Astrocyte of the cerebellum (primary cell): ENCODE measurements around the gene COL12A1.

Source experiments
- DNase-seq: peaks from one replicate; pipeline ENCODE4 v3.0.0-alpha.2; 2011; ENCODE audit warnings: low read depth
- H3K4me3 ChIP-seq: 2 replicates; pipeline ENCODE4 v1.5.1; 2011; ENCODE audit warnings: mild to moderate bottlenecking, low read depth, low read length, moderate library complexity
- in situ Hi-C: cut with HindIII; loops from 2 replicates; pipeline ENCODE4 v1.10.0; 2017; ENCODE audit warnings: low sequenced_read_pairs
- TF ChIP-seq, protein P1 (sequence below): IDR thresholded peaks from 2 replicates; pipeline ENCODE4 v1.5.1; 2012; ENCODE audit warnings: low read length, low read depth, moderate library complexity, mild to moderate bottlenecking; ENCODE audit errors: missing control alignments

The COL12A1 gene

DNA sequence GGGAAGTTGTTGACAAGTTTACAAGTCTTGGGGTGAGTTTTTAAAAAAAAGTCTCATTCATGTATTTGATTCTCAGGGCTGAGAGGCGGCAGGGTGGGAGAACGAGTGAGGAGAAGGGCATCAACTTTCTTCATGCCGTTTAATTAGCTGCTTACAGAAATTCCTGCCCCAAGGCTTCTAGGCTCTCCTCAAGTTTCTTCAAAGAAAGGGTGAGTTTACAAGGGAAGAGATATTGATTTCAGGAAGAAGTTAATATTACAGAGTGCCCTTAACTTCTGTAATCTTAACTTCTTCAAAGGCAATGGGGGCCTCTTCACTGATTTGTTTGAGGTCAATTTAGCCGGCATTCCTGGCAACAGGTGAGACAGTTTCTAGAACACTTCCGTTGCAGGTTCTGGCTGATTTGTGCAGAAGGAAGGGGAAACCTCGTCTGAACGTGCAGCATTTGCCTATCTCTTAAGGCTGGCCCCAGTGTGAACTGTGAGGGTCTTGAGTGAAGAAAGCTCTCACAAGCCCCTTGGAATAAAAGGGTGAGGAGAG is 3.4 kb upstream of the COL12A1 start:
- TF ChIP-seq, protein P1, sequence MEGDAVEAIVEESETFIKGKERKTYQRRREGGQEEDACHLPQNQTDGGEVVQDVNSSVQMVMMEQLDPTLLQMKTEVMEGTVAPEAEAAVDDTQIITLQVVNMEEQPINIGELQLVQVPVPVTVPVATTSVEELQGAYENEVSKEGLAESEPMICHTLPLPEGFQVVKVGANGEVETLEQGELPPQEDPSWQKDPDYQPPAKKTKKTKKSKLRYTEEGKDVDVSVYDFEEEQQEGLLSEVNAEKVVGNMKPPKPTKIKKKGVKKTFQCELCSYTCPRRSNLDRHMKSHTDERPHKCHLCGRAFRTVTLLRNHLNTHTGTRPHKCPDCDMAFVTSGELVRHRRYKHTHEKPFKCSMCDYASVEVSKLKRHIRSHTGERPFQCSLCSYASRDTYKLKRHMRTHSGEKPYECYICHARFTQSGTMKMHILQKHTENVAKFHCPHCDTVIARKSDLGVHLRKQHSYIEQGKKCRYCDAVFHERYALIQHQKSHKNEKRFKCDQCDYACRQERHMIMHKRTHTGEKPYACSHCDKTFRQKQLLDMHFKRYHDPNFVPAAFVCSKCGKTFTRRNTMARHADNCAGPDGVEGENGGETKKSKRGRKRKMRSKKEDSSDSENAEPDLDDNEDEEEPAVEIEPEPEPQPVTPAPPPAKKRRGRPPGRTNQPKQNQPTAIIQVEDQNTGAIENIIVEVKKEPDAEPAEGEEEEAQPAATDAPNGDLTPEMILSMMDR: no peak
- DNase-seq: no peak
- H3K4me3 ChIP-seq: no peak overlapping the region
- in situ Hi-C loops: loop anchor here (25.0 kb wide), 3 partner anchors 797 to 1247 kb away; no protein-coding TSS in a partner anchor

DNA sequence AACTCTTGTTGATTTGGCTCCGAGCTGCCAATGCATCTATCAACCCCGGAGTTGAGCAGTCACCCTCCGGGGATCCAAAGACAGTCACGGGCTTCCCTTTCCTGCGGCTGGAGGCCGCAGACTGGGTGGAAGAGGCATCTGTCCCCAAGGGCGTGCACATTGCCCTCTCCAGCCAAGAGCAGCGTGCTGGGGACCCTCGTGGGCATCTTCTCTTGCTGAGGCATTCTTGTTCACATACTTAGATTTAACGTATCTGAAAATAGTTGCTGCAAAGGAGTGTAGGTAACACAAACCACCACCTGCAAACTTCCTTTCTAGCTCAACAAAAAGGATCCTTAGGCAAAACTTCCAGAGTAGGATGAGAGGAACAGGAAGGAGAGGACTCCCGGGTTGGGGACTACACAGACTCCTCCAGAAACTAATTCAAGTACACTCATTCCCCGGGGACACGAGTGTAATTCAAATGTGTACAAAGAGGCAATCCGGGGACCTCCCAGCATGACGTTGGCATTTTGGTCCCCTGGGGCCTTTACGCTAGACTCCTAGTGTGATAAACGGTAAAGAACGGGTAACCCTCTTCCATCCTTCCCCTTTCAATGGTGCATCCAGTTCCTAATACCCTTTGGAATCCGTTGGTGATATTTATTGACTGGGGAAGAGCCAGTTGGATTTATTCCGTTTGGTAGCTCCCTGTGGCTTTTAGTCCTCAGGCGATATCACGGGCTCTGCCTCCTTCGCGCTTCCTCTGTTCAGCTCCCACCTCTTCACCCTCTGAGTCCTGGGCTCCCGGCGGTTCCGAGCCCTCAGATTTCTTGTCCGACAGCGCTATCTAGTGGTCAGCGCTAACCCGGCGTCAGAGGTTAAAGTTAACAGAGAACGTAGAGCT is 2.7 kb upstream of the COL12A1 start:
- peak; percentile 66 for DNase-seq
- peak overlapping the region; percentile 1 for H3K4me3 ChIP-seq
- in situ Hi-C loops: loop anchor here (25.0 kb wide), 3 partner anchors 796 to 1246 kb away; no protein-coding TSS in a partner anchor
- TF ChIP-seq, protein P1: peak; percentile 87

DNA sequence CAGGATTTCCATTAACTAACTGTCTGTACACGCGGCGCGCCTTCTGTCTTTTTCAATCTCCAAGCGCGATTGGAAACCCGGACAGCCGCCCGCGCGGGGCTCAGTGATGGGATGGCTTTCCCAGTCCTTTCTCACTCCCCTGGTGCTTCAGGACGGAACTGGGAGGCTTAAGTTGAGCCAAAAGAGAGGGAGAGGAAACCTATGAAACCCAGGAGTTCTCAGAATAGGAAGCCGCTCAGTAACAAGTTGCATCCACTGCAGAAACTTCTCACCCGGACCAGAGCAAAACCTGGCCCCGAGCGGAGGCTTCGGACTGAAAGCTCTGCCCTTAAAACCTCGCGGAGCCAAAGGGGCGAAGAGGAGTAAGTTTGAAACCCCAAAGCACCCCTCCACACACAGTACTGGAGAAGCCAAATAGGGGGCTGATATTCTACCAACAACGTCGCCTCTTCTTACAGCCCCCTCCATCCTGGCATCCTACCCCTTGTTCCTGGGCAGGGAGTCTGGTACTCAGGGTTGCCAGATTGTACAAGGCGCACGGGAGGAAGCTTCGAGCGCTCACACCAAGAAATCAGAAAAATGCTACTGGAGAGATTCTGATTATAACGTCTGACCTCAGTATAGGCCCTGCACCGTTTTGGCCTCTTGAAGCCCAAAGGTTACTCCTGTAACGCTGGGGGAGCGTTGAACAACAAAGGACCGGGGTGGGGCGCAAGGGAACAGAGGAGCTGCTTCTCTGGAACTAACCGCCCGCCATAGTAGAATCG is 906 bp upstream of the COL12A1 start:
- no peak for DNase-seq
- TF ChIP-seq, protein P1: no peak
- in situ Hi-C loops: loop anchor here (25.0 kb wide), 3 partner anchors 794 to 1244 kb away; no protein-coding TSS in a partner anchor
- peak overlapping the region; percentile 90 for H3K4me3 ChIP-seq

DNA sequence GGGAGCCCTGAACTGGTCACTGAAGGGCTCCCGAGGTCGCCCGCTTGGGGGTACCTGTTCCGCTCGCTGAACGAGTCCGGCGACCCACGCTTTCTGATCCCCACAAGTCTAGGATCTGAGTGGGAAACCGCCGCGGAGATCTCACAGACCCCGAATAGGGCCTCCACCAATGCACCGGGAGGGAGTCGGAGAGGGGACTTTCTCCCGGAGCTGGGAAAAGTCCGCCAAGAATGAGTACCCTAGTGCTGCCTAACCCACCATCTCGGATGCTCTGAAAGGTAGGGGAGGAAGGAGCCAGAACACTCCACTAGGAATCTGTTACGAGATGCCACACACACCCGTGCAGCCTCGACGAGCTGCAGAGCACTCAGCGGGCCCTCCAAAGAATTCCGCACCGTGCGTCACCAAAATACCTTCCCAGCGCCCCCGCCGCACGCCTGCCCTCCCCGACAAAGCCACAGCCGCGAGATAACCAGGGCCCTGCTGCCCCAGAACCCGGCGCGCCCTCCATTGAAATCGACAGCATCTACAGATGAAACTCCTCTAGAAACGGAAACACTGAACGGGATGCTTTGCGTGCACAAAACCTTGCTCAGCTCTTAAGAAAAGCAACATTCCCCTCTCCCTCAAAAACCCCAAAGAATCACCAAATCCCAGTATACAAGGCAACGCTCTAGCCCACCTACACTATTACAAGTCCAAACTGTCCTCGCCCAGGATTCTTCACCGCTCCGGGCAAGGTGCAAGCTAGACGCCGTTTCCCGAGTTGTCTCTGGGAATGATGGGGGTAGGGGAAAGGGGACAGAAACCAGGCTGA is 686 bp downstream of the COL12A1 start:
- TF ChIP-seq, protein P1: no peak
- no peak for DNase-seq
- in situ Hi-C loops: loop anchor here (25.0 kb wide), 3 partner anchors 793 to 1243 kb away; no protein-coding TSS in a partner anchor
- H3K4me3 ChIP-seq: peak overlapping the region; percentile 90

DNA sequence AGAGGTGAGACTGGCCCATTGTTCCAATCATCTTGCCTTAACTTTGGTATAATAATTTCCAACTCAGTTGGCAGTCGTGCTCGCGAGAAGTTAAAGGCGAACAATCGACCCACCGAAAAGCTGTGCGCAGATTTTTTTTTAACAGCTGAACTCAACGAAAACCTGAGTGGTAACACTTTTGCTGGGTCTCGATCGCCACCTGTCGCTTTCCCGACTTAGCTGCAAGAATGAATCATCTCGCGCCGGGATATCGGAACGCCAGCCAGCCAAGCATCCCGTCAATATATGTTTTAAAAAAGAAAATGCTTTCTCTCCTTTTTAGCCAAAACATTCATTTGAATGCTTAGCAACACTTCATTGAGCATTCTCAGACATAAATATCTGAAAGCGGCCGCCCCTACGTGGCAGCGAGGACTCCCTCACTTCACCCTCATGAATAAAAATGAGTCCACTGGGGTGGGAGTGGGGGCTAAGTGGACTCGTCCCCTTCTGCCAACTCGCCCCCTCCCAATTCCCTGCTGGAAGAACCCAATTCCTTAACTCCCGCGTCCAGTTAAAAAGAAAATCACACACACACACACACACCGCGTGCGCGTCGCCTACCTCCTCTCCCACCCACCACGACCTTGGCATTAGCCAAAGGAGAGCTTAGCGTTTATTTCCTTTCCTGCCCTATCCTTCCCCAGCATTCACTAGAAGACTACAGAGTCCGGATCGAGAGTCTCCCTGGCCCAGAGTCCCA is 1.5 kb downstream of the COL12A1 start:
- DNase-seq: peak; percentile 94
- in situ Hi-C loops: loop anchor here (25.0 kb wide), 3 partner anchors 792 to 1242 kb away; no protein-coding TSS in a partner anchor
- TF ChIP-seq, protein P1: peak; percentile 83

More for the DNA sequence above, 1.5 kb downstream of the COL12A1 start:
- peak overlapping the region; percentile 90 for H3K4me3 ChIP-seq
